ENCODE data around the gene PAPSS1.

PAPSS1 gene

GRCh38 chr4:107645604-107646003 is 74.4 kb downstream of the PAPSS1 start:
- H3K9me3 ChIP-seq (ENCODE audit: control insufficient read depth, low read length), result no peaks in the 10 kb centered on the region
- no peak for DNase-seq (ENCODE audit: low read depth)
- no peak overlapping the region for H3K4me3 ChIP-seq (ENCODE audit: low read length)
- no peak overlapping the region for H3K9ac ChIP-seq (ENCODE audit: low read length)
- no peaks in the 10 kb centered on the region for H3K27me3 ChIP-seq (replicated peaks; ENCODE audit: control insufficient read depth, insufficient read depth, low read length)
- peaks cover 17% of the 10 kb centered on the region for H3K36me3 ChIP-seq (ENCODE audit: control insufficient read depth, insufficient read depth, low read length, severe bottlenecking)
- H3K4me1 ChIP-seq (ENCODE audit: control insufficient read depth, insufficient read depth, low read length), result peaks cover 21% of the 10 kb centered on the region

DNA sequence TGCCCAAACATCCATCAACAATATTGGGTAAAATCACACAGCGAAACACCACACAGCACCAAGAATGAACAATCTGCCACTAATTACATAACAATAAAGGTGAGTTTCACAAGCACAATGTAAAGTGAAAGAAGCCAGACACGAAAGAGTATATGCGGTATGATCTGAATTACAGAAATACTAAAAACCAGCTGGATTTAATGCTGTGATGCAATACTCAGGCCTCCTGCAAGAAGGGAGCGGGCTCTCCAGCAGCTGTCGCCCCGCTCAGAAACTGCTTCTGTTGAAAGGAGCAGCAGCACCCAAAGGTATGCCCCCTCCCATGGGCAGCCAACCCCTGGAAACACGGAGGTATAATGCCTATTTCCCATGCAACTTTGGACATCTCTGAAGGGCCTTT is 77.0 kb downstream of the PAPSS1 start:
- Histone ChIP-seq H3K4me3 (ENCODE audit: low read length) (no peak overlapping the region), H3K9ac (ENCODE audit: low read length) (no peak overlapping the region), H3K4me1 (ENCODE audit: control insufficient read depth, insufficient read depth, low read length) (peaks cover 18% of the 10 kb centered on the region), H3K36me3 (ENCODE audit: control insufficient read depth, insufficient read depth, low read length, severe bottlenecking) (peaks cover 17% of the 10 kb centered on the region), H3K9me3 (ENCODE audit: control insufficient read depth, low read length) (no peaks in the 10 kb centered on the region), H3K27me3 (replicated peaks; ENCODE audit: control insufficient read depth, insufficient read depth, low read length) (no peaks in the 10 kb centered on the region)
- DNase-seq (ENCODE audit: low read depth), result peak; percentile 31

DNA sequence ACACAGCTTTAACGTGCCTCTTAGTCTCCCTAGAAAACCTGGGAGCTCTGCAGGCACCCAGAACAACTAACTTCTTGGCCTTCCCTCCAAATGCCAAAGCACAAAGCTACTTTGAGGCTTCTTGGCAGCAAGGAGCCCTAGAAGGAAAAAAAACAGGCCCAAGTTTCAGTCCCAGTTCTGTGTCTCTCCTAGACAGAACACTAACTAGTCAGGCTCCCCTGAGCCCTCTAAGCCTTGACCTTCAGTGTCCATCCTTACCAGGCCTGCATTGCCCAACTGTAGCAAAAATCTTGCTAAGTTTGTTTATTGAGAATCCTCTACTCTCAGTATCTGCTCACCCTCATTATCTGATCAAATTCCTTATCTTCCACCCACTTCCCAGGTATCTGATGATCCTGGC is 79.2 kb downstream of the PAPSS1 start:
- Histone ChIP-seq H3K9me3 (ENCODE audit: control insufficient read depth, low read length) (no peaks in the 10 kb centered on the region), H3K4me3 (ENCODE audit: low read length) (no peak overlapping the region), H3K27me3 (replicated peaks; ENCODE audit: control insufficient read depth, insufficient read depth, low read length) (no peaks in the 10 kb centered on the region), H3K9ac (ENCODE audit: low read length) (no peak overlapping the region), H3K4me1 (ENCODE audit: control insufficient read depth, insufficient read depth, low read length) (peaks cover 21% of the 10 kb centered on the region), H3K36me3 (ENCODE audit: control insufficient read depth, insufficient read depth, low read length, severe bottlenecking) (peaks cover 17% of the 10 kb centered on the region)
- no peak for DNase-seq (ENCODE audit: low read depth)

DNA sequence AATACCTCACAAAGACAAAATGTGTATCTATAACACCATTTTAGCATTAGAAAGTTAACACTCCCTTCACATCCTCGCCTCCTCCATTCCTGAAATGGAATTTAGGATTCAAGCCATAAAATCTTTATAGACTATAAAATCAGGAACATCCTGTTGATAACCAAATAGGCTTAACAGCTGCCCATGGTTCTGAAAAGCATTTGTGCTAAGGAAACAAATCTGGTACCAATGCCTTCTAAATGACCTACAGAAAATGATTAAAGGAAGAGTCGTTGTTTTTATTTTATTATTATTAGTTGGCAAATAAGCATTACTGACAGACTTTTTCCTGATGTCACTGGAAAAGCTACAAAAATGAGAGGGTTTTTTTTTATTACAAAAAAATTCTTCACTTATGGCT is 79.8 kb downstream of the PAPSS1 start:
- Histone ChIP-seq H3K9ac (ENCODE audit: low read length) (no peak overlapping the region), H3K36me3 (ENCODE audit: control insufficient read depth, insufficient read depth, low read length, severe bottlenecking) (peaks cover 14% of the 10 kb centered on the region), H3K27me3 (replicated peaks; ENCODE audit: control insufficient read depth, insufficient read depth, low read length) (no peaks in the 10 kb centered on the region), H3K4me1 (ENCODE audit: control insufficient read depth, insufficient read depth, low read length) (peaks cover 21% of the 10 kb centered on the region), H3K9me3 (ENCODE audit: control insufficient read depth, low read length) (no peaks in the 10 kb centered on the region), H3K4me3 (ENCODE audit: low read length) (no peak overlapping the region)
- DNase-seq (ENCODE audit: low read depth), result no peak

DNA sequence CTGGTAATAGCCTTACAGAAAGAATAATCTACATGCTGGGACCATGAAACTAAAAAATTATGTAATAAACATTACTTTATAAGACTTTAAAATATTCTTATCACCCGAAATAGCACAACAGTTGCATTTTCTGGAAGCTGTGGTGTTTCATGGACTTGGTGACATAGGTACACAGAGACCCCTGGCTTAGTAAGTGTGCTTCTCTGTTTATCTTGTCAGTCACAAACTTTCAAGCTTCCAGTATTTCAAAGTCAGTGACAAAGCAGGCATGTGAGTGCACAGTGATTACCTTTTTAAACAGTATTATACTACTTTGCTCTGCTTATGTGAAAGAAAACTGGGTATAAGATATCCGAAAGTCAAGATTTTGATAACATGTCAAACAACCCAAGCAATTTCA is 84.3 kb downstream of the PAPSS1 start:
- Histone ChIP-seq H3K9ac (ENCODE audit: low read length) (no peak overlapping the region), H3K36me3 (ENCODE audit: control insufficient read depth, insufficient read depth, low read length, severe bottlenecking) (no peaks in the 10 kb centered on the region), H3K4me1 (ENCODE audit: control insufficient read depth, insufficient read depth, low read length) (peaks cover 25% of the 10 kb centered on the region), H3K9me3 (ENCODE audit: control insufficient read depth, low read length) (no peaks in the 10 kb centered on the region), H3K4me3 (ENCODE audit: low read length) (no peak overlapping the region), H3K27me3 (replicated peaks; ENCODE audit: control insufficient read depth, insufficient read depth, low read length) (no peaks in the 10 kb centered on the region)
- DNase-seq (ENCODE audit: low read depth), result no peak

DNA sequence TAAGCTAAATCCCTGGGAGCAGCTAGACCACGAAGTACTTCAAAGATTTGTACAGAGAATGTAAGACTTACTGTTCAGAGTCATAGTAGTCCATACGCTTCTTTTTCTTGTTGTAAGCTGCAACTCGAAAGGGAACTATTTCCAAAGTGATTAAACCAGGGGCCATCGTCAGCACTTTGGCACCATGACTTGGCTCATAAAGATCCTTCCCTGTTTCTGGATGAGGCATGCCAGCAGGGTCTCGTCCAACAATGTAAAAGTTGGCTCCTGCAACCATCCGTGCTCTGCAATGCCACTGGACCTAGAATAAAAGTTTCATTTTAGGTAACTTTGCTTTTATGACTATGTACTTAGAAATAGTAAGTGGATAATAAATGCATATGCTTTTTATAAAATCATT is 88.5 kb downstream of the PAPSS1 start:
- Histone ChIP-seq H3K9ac (ENCODE audit: low read length) (peak overlapping the region; percentile 76), H3K27me3 (replicated peaks; ENCODE audit: control insufficient read depth, insufficient read depth, low read length) (no peaks in the 10 kb centered on the region), H3K36me3 (ENCODE audit: control insufficient read depth, insufficient read depth, low read length, severe bottlenecking) (no peaks in the 10 kb centered on the region), H3K4me1 (ENCODE audit: control insufficient read depth, insufficient read depth, low read length) (peaks cover 41% of the 10 kb centered on the region), H3K9me3 (ENCODE audit: control insufficient read depth, low read length) (no peaks in the 10 kb centered on the region), H3K4me3 (ENCODE audit: low read length) (peak overlapping the region; percentile 70)
- DNase-seq (ENCODE audit: low read depth), result no peak

- Histone ChIP-seq H3K4me1 (ENCODE audit: control insufficient read depth, insufficient read depth, low read length) (peaks cover 43% of the 10 kb centered on the region), H3K36me3 (ENCODE audit: control insufficient read depth, insufficient read depth, low read length, severe bottlenecking) (no peaks in the 10 kb centered on the region), H3K9me3 (ENCODE audit: control insufficient read depth, low read length) (peaks cover 1% of the 10 kb centered on the region), H3K27me3 (replicated peaks; ENCODE audit: control insufficient read depth, insufficient read depth, low read length) (no peaks in the 10 kb centered on the region), H3K9ac (ENCODE audit: low read length) (no peak overlapping the region), H3K4me3 (ENCODE audit: low read length) (no peak overlapping the region)
- DNase-seq (ENCODE audit: low read depth), result no peak
Observed at GRCh38 chr4:107630185-107630705, 89.8 kb downstream of the PAPSS1 start.

DNA sequence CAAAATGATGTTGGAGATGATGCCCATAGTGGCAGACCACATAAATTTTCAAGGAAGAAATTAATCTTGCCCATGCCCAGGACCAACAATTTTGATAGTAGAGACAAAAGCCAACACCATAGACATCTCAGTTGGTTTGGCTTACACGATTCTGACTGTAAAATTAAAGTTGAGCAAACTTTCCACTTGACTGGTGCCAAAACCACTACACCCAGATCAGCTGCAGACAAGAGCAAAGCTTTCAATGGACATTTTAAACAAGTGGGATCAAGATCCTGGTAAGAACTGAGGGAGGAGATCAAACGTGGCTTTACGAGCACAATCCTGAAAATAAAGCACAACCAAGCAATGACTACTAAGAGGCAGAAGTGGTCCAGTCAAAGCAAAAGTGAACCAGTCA is 90.7 kb downstream of the PAPSS1 start:
- no peak overlapping the region for H3K4me3 ChIP-seq (ENCODE audit: low read length)
- H3K4me1 ChIP-seq (ENCODE audit: control insufficient read depth, insufficient read depth, low read length), result peaks cover 47% of the 10 kb centered on the region
- H3K9me3 ChIP-seq (ENCODE audit: control insufficient read depth, low read length), result peaks cover 3% of the 10 kb centered on the region
- H3K9ac ChIP-seq (ENCODE audit: low read length), result peak overlapping the region; percentile 7
- no peak for DNase-seq (ENCODE audit: low read depth)
- H3K36me3 ChIP-seq (ENCODE audit: control insufficient read depth, insufficient read depth, low read length, severe bottlenecking), result no peaks in the 10 kb centered on the region
- no peaks in the 10 kb centered on the region for H3K27me3 ChIP-seq (replicated peaks; ENCODE audit: control insufficient read depth, insufficient read depth, low read length)

DNA sequence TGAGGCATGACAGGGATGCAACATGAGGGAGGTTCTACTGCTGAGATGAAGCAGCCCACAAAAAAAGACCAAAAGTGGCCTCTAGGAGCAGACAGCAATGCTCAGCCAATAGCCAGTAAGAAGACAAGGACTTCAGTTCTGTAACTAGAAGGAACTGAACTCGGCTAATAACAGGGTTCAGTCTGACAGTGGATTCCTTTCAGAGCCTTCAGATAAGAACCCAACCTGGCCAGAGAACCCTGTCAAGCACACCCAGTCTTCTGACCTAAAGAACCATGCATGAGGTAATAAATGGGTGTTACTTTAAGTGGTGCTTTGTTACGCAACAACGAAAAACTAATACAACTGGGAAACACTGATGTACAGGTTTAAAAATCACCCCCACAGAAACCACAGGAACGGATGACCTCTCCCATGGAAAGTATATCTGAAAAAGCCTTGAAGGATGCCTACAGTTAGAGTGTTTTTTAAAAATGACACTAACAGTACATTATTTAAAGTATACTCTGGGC is 94.6 kb downstream of the PAPSS1 start:
- Histone ChIP-seq H3K27me3 (replicated peaks; ENCODE audit: control insufficient read depth, insufficient read depth, low read length) (no peaks in the 10 kb centered on the region), H3K36me3 (ENCODE audit: control insufficient read depth, insufficient read depth, low read length, severe bottlenecking) (no peaks in the 10 kb centered on the region), H3K4me1 (ENCODE audit: control insufficient read depth, insufficient read depth, low read length) (peaks cover 33% of the 10 kb centered on the region), H3K4me3 (ENCODE audit: low read length) (no peak overlapping the region), H3K9me3 (ENCODE audit: control insufficient read depth, low read length) (peaks cover 3% of the 10 kb centered on the region), H3K9ac (ENCODE audit: low read length) (no peak overlapping the region)
- no peak for DNase-seq (ENCODE audit: low read depth)

GRCh38 chr4:107624024-107624423 is 96.0 kb downstream of the PAPSS1 start:
- Histone ChIP-seq H3K4me3 (ENCODE audit: low read length) (no peak overlapping the region), H3K4me1 (ENCODE audit: control insufficient read depth, insufficient read depth, low read length) (peaks cover 28% of the 10 kb centered on the region), H3K27me3 (replicated peaks; ENCODE audit: control insufficient read depth, insufficient read depth, low read length) (no peaks in the 10 kb centered on the region), H3K9me3 (ENCODE audit: control insufficient read depth, low read length) (peaks cover 3% of the 10 kb centered on the region), H3K9ac (ENCODE audit: low read length) (no peak overlapping the region), H3K36me3 (ENCODE audit: control insufficient read depth, insufficient read depth, low read length, severe bottlenecking) (no peaks in the 10 kb centered on the region)
- DNase-seq (ENCODE audit: low read depth), result no peak

- H3K27me3 ChIP-seq (replicated peaks; ENCODE audit: control insufficient read depth, insufficient read depth, low read length), result no peaks in the 10 kb centered on the region
- no peak for DNase-seq (ENCODE audit: low read depth)
- H3K4me1 ChIP-seq (ENCODE audit: control insufficient read depth, insufficient read depth, low read length), result peaks cover 30% of the 10 kb centered on the region
- no peak overlapping the region for H3K4me3 ChIP-seq (ENCODE audit: low read length)
- H3K9me3 ChIP-seq (ENCODE audit: control insufficient read depth, low read length), result peaks cover 3% of the 10 kb centered on the region
- no peaks in the 10 kb centered on the region for H3K36me3 ChIP-seq (ENCODE audit: control insufficient read depth, insufficient read depth, low read length, severe bottlenecking)
- no peak overlapping the region for H3K9ac ChIP-seq (ENCODE audit: low read length)
Observed at GRCh38 chr4:107622006-107622405, 98.0 kb downstream of the PAPSS1 start.

- Histone ChIP-seq H3K9ac (ENCODE audit: low read length) (peak overlapping the region; percentile 50), H3K4me1 (ENCODE audit: control insufficient read depth, insufficient read depth, low read length) (peaks cover 24% of the 10 kb centered on the region), H3K27me3 (replicated peaks; ENCODE audit: control insufficient read depth, insufficient read depth, low read length) (no peaks in the 10 kb centered on the region), H3K4me3 (ENCODE audit: low read length) (no peak overlapping the region), H3K36me3 (ENCODE audit: control insufficient read depth, insufficient read depth, low read length, severe bottlenecking) (no peaks in the 10 kb centered on the region), H3K9me3 (ENCODE audit: control insufficient read depth, low read length) (no peaks in the 10 kb centered on the region)
- DNase-seq (ENCODE audit: low read depth), result peak; percentile 35
Observed at GRCh38 chr4:107619731-107620130, 100.3 kb downstream of the PAPSS1 start.
